Stimulated activated CD4-positive, alpha-beta T cell treated with anti-CD3 and anti-CD28 coated beads, Interleukin-12 subunit alpha, Interleukin-12 subunit beta, amount 100 ng/mL, for 24 hours (primary cell): ENCODE results near the gene C1QTNF8.

Experiments
- DNase-seq, 2 experiments: peaks; one replicate each; pipeline ENCODE4 v3.0.0-alpha.2; 2020; ENCODE audit warnings: low read depth in 2 of 2

The C1QTNF8 gene

GRCh38 chr16:1077877-1078578 lies 18.0 kb downstream of the C1QTNF8 start:
- DNase-seq: no peak

GRCh38 chr16:1076801-1077576 lies 19.1 kb downstream of the C1QTNF8 start:
- no peak for DNase-seq

- no peak for DNase-seq
These were observed 20.5 kb downstream of the C1QTNF8 start for GRCh38 chr16:1075546-1075945.

GRCh38 chr16:1074379-1074649 lies 21.7 kb downstream of the C1QTNF8 start:
- DNase-seq: no peak

GRCh38 chr16:1073566-1074378 lies 22.3 kb downstream of the C1QTNF8 start:
- DNase-seq: no peak

- DNase-seq: no peak
These were observed 22.8 kb downstream of the C1QTNF8 start for GRCh38 chr16:1073262-1073558.

DNA sequence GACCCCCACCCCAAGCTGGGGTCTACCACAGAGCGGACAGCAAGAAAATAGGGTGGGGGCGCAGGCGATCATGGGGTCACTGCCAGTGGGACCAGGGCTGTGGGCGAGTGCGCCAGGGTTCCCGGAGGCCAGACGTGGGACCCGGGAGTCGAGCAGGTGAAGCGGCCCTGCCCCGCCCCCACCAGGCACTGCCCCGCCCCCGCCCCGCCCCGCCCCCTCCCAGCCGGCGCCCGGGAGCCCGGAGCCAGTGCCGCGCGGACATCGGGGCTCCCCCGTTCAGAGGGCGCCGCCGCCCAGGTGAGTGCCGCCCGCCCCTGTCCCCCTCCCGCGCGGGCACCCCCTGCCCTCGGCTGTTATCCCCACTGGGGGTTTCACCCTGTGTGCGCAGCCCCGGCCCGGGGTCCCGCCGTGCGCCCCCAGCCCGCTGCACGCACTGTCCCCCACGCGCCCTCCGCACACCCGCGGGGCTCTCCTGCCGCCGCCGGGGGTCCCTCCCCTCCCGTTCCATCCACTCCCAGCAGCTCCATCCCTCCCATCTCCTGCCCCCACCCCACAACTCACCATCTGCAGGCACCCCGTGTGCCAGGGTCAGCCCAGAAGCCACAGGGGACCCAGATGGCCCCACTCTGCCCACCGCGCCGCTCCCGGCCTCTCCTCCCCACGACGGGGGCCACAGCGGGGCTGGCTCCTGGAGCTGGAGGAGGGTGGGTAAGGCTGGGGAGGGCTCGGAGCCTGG lies 23.4 kb downstream of the C1QTNF8 start, which contains the start of gene SSTR5:
Gene SSTR5, plus strand, starts transcription at position 222 of the 736 bp plus-strand sequence. CDS start 6,122 bp downstream, outside the sequence.
- no peak for DNase-seq

DNA sequence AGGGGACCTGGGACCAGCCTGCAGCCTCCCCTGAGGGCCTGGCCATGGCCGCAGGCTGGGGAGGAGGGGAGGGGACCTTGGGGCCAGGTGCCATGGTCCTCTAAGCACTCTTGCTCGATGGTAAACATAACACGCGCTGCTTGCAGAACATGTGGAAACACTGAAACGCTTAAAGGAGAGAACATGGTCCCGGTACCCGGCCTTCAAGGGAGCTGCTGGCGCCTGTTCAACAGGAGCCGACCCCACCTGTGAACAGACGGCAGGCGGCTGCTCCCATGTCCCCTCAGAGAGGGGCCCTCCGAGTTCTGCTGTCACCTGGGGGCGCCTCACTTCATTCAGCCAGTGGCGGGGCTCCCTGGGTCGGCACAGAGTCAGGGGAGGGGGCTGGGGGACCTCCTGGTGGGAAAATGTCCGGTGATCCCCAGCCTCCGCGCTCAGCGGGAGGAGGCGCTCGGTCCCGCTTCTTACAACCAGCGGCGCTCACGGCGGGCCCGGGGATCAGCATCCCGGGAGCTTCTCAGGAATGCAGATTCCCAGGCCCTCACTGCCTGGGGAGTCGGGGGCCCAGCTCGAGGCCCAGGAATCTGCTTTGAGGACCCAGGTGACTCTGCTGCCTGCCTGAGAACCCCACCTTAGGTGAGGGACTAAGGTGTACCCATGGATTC lies 24.4 kb downstream of the C1QTNF8 start:
- no peak for DNase-seq

- no peak for DNase-seq
These were observed 25.1 kb downstream of the C1QTNF8 start for GRCh38 chr16:1070864-1071408.

GRCh38 chr16:1070084-1070863 lies 25.8 kb downstream of the C1QTNF8 start:
- DNase-seq: no peak

GRCh38 chr16:1069154-1069553 lies 26.9 kb downstream of the C1QTNF8 start:
- DNase-seq: no peak

GRCh38 chr16:1068451-1068850 lies 27.6 kb downstream of the C1QTNF8 start:
- DNase-seq: no peak

DNA sequence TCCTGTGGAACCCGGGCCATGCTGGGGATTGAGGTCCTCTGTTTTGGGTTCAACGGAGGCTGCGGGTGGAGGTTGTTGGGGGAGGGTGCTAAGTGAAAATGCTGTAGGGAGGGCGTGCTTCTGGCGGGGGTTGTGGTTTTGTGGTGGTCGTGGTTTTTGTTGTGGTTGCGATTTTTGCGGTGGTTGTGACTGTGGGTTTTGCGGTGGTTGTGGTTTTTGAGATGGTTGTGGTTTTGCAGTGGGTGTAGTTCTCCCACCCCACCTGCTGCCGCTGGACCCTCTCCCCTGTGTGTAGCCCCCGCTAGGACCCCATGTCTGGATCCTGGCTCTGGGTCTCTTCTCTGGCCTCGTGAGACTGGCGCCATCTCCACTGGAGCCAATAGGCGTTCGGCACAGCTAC lies 28.4 kb downstream of the C1QTNF8 start:
- no peak for DNase-seq

DNA sequence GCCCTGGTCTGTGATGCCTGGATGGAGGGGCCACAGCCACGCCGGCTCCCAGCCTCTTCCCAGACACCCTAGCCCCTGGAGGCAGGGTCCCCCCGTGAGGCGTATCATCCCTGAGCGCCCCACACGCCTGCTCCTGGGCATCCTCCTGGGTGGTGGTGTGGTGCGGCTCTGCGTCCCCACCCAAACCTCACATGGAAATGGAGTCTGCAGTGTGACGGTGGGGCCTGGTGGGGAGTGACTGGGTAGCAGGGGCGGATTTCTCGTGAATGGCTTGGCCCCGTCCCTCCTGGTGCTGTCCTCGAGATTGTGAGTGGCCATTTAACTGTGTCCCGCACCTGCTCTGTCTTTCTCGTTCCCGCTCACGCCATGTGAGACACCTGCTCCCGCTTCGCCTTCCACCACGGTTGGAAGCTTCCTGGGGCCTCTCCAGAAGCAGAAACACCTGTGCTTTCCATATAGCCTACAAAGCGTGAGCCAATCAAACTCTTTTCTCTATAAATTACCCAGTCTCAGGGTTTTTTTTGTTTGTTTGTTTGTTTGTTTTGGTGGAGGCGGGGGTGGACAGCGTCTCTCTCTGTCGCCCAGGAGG lies 29.4 kb downstream of the C1QTNF8 start:
- no peak for DNase-seq

DNA sequence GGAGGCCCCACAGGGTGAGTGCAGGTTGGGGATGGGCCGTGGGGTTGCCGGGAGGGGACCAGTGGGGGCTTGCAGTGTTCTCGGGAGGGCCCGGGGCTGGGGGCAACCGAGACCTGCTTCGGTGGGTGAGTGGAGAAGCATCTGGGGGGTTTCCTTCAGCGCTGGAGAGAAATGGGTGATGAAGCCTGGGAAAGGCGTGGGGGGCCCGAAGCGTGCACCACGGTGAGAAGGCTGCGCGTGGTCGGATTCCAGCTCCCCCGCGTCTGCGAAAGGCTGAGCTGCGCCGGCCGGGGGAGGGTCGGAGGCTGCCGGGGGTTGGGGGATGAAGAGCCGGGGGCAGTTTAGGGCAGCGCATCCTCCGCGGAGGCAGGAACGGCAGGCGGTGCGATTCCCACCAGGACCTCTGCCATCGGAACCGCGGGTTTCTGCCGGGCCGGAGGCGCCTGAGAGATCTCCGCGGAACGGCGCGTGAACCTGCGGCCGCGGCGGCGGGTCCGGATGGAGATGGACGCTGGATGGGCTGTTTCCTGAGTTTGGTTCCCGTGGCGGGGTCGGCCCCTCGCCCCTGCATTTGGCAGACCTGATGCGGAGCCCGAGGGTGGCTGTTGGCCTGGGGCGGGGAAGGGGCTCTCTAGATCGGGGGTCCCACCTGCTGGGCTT lies 30.4 kb downstream of the C1QTNF8 start:
- DNase-seq: no peak

DNA sequence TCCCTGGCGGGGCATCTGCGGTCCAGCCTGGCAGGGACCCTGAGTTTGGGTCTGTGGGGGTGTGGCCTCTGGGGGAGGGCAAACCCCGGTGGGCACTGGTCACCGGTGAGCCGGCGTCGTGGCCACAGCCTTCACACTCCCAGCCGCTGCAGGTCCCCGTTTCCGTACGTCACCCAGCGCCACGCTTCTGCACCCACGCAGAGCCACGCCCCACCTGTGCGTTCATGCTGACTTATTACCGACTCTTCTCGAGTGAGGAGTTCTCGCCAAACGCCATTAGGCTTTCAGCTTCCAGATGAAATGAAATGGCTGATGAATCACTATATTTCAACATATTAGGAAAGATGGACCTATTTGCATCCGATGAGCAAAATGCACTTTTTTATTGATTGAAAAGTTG lies 32.3 kb downstream of the C1QTNF8 start:
- no peak for DNase-seq

- no peak for DNase-seq
These were observed 33.1 kb downstream of the C1QTNF8 start for GRCh38 chr16:1062895-1063294.

- DNase-seq: no peak
These were observed 34.1 kb downstream of the C1QTNF8 start for GRCh38 chr16:1061769-1062505.
